Subcutaneous adipose tissue (tissue), 4 donors: ENCODE measurements around the gene PLCG2. TPM values are rescaled to one million over a fixed set of nuclear protein-coding genes. Genes with fewer than 3 reads are reported as not detected.

ENCODE experiments used
- CTCF ChIP-seq: fragments of 450-650 bp; IDR thresholded peaks from one replicate; pipeline ENCODE4 v1.5.1; 2016; ENCODE audit warnings: low read depth, mild to moderate bottlenecking, control low read depth, antibody characterized with exemption, moderate library complexity
- total RNA-seq, 4 donors: library from RNA; depleted of rRNA; stranded (reverse); fragments of >200 nt; gene quantifications; one replicate each; pipeline ENCODE4 v1.1.0, GENCODE V29; 2016

Gene PLCG2
- total RNA-seq, 4 donors from 2014 or later, result 19.8 to 34.9 (median 23.8) TPM

- no peak for TF ChIP-seq CTCF
These were observed 16.9 kb downstream of the PLCG2 start for GRCh38 chr16:81796035-81796434.

GRCh38 chr16:81796583-81797346 is 17.7 kb downstream of the PLCG2 start:
- TF ChIP-seq CTCF, result no peak

GRCh38 chr16:81797443-81797842 is 18.4 kb downstream of the PLCG2 start:
- TF ChIP-seq CTCF, result no peak

- TF ChIP-seq CTCF, result no peak
These were observed 19.4 kb downstream of the PLCG2 start for GRCh38 chr16:81798311-81799137.

- TF ChIP-seq CTCF, result no peak
These were observed 20.0 kb downstream of the PLCG2 start for GRCh38 chr16:81799138-81799504.

- TF ChIP-seq CTCF, result no peak
These were observed 24.2 kb downstream of the PLCG2 start for GRCh38 chr16:81803332-81803731.

- TF ChIP-seq CTCF, result no peak
These were observed 25.1 kb downstream of the PLCG2 start for GRCh38 chr16:81804134-81804610.
